Fibroblast of skin of right biceps (primary cell): Measurements from ENCODE around the gene PBOV1.

Experiments used
- DNase-seq: peaks from one replicate; pipeline ENCODE4 v3.0.0-alpha.2; 2013

Gene PBOV1

DNA sequence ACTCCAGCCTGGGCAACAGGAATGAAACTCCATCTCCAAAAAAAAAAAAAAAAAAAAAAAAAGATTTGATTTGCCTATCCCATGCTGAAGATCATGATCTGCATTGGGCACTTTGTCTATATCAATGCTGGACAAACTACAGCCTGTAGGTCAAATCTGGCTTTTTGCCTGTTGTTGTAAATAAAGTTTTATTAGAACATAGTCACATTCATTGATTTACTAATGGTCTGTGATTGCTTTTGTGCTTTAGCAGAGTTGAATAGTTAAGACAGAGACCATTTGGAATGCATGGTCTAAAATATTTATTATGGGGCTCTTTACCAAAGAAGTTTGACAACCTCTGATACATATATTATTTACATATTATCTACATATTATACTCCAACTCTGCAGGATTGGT lies 14.0 kb downstream of the PBOV1 start:
- DNase-seq: no peak

GRCh38 chr6:138203315-138203714 lies 15.0 kb downstream of the PBOV1 start:
- DNase-seq: no peak

- no peak for DNase-seq
Observed at GRCh38 chr6:138201836-138202235, 16.5 kb downstream of the PBOV1 start.

DNA sequence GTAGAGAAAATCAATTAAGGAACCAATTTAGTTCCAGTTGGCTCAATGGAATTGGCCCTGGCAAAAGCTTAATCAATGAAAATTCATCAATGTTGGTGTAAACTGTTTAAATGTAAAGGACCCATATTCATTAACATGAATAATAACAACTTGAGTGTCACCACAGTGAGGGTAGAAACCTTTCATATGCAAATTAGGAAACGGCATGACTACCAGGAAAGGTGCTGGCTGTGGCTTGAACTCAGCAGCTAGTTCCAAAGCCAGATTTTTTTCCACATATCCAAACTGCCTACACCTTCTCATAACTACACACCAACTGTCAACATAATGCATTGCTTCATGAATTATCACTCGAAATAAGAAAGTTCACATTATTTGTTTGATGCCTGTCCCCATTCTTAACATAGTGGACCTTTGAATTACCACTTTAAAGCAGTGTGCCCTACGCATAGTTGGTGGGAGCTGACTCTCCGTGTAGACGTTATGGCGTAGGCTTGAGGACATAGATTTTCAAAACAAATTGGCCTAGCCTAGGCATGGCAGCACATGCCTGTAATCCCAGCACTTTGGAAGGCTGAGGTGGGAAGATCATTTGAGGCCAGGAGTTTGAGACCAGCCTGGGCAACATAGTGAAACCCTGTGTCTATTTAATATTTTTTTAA lies 19.7 kb downstream of the PBOV1 start:
- DNase-seq: no peak

DNA sequence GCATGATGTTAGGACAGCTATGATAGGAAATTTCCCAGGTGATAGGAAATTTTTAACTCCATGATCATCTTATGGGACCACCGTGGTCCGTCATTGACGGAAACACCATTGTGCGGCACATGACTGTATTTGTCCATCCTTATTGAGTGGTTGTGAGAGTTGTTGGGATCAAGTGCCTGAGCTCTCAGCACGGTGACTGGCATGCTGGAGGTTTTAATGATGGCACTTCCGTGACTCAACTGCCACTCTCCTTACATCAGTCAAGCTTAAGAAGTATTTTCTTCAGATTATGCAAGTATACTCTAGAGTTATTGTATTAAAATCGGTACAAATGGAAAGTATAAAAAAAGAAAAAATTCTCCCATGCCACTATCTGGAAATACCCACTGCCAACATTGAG lies 20.7 kb downstream of the PBOV1 start:
- DNase-seq: no peak

DNA sequence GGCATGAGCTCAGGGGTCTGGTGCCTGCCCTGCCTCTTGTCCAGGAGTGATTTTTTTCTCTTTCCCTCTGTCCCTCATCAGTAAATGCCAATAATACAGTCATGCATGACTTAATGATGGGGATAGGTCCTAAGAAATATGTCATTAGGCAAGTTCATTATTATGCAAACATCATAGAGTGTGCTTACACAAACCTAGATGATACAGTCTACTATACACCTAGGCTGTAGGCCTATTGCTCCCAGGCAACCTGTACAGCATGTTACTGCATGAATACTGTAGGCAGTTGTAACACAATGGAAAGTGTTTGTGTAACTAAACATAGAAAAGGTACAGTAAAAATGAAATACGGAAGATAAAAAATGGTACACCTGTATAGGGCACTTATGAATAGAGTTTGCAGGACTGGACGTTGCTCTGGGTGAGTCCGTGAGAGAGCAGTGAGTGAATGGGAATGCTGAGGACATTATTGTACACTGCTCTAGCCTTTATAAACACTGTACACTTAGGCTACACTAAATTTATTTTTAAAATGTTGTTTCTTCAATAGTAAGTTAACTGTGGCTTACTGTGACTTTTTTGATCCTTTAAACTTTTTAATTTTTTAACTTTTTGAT lies 22.1 kb downstream of the PBOV1 start:
- no peak for DNase-seq

DNA sequence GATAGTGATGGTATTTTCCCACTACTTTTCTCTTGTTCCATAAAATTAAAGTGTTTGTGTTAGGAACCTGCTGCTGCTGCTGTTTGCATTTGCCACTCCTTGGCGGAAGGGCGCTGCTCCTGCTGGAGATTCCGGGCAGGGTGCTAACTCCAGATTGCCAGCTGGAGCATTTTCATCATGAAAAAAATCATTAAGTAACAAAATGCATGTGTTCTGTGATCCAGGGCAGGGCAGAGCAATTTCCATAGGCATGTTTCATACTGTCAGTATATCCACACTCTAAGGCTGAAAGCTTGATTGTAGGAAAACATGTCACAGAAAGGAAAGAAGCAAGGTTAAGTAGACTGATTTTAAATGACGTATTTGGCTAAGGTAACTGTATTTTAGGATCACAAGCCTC lies 24.0 kb downstream of the PBOV1 start:
- DNase-seq: no peak

DNA sequence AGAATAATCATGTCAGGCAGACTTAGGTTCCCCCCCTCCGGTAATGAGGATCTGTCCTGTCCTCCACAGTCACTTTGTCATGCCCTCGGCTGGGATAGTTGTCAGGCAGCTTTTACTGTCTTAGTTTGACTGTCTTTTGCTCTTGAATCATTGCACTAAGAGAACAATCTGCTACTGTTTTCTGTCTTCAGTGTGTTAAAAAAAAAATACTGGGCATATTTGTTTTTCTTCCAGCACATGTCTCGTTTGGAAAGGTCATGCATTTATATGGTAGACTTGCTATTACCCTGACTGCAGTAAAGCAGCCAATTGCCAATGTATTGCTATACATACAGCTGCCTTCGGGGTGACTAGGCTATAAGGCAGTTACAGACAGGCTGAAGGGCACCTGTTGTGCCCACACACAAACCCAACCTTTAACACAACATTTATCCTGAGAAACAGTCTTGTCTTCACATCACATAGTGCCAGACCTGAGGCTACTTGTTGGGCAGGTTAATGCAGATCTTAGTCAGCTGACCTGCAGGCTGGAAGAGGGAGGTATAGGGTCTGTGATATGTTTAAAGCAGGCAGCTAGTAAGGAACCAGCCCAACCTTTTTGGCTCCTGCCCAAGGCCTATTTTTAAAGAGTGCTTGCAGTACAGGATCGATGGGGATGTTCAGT lies 29.9 kb downstream of the PBOV1 start:
- DNase-seq: no peak

DNA sequence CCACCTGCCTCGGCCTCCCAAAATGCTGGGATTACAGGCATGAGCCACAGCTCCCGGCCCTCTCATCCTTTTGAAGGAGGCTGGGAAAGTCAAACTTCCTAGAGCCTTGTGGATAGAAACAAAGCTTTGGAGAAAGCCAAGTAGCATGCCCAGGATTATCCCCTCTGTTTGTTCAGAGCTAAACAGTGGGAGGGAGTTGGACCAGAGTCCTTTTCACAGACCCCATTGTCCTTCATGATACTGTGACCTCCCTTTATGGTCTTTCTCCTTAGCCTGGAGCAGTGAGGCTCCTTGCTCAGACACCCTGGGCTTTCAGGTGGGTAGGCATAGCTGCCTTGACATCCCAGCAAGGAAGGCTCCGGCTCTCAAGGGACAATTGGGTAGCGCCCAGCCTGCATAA lies 31.1 kb downstream of the PBOV1 start:
- no peak for DNase-seq

GRCh38 chr6:138184230-138184629 lies 34.1 kb downstream of the PBOV1 start:
- DNase-seq: no peak

- DNase-seq: no peak
Observed at GRCh38 chr6:138183790-138184134, 34.5 kb downstream of the PBOV1 start.

- no peak for DNase-seq
Observed at GRCh38 chr6:138182939-138183789, 35.1 kb downstream of the PBOV1 start.

GRCh38 chr6:138176652-138177232 lies 41.5 kb downstream of the PBOV1 start:
- no peak for DNase-seq

- DNase-seq: no peak
Observed at GRCh38 chr6:138175596-138175995, 42.7 kb downstream of the PBOV1 start.
